Vagina (tissue), 2 donors: ENCODE results near the gene RPL7A. TPM values are rescaled to one million over a fixed set of nuclear protein-coding genes. Genes with fewer than 3 reads are reported as not detected.
"Not testable (repeated sequence)": the region's sequence is repeated elsewhere in the genome, so short reads cannot be mapped to it uniquely, and the experiment has no call there.

Experiments used
- DNase-seq, 2 donors: peaks; one replicate each; pipeline ENCODE4 v3.0.0-alpha.2; 2017; ENCODE audit errors: extremely low spot score in 2 of 2
- H3K27ac ChIP-seq: fragments of 200-600 bp; sonication (generic); one replicate; pipeline ENCODE4 v1.5.1; 2019
- H3K27me3 ChIP-seq: fragments of 200-600 bp; sonication (generic); one replicate; pipeline ENCODE4 v1.5.1; 2019
- H3K36me3 ChIP-seq, 2 donors: fragments of 200-600 bp; sonication (generic); one replicate each; pipeline ENCODE4 v1.5.1; 2017 to 2019
- H3K4me1 ChIP-seq: fragments of 200-600 bp; sonication (generic); one replicate; pipeline ENCODE4 v1.5.1; 2019
- H3K4me3 ChIP-seq, 2 donors: fragments of 200-600 bp; sonication (generic); 1 replicate in 1 of 2; 2 replicates in 1 of 2; pipeline ENCODE4 v1.5.1; 2016 to 2019
- H3K9me3 ChIP-seq: fragments of 200-600 bp; sonication (generic); one replicate; pipeline ENCODE4 v1.5.1; 2019
- POLR2A ChIP-seq, 2 donors: fragments of 450-650 bp; IDR thresholded peaks; one replicate each; pipeline ENCODE4 v1.6.1; 2017; ENCODE audit warnings: antibody characterized with exemption in 2 of 2, mild to moderate bottlenecking in 2 of 2, moderate library complexity in 2 of 2
- POLR2AphosphoS5 ChIP-seq, 2 donors: sonication (generic); formaldehyde crosslinking; IDR thresholded peaks; one replicate each; pipeline ENCODE4 v1.9.0; 2017; ENCODE audit warnings: antibody characterized with exemption in 2 of 2, mild to moderate bottlenecking in 2 of 2, low read depth in 1 of 2; ENCODE audit not compliant: insufficient read depth in 1 of 2
- intact Hi-C: fragments of 100-400 bp; cut with DNase I; formaldehyde crosslinking; loops from one replicate; pipeline ENCODE4 v1.15.1; 2023
- total RNA-seq: library from RNA; depleted of rRNA; stranded (reverse); fragments of >200 nt; gene quantifications from one replicate; pipeline ENCODE4 v1.2.3, GENCODE V29; 2016
- TF ChIP-seq, protein P1 (sequence below), 3 experiments: fragments of 450-650 bp in 2 of 3; fragments of 200-600 bp in 1 of 3; sonication (generic) in 1 of 3; IDR thresholded peaks; one replicate each; pipeline ENCODE4 v1.5.1; 2017 to 2019; ENCODE audit warnings: antibody characterized with exemption in 3 of 3, mild to moderate bottlenecking in 2 of 3, moderate library complexity in 2 of 3

Gene RPL7A
- total RNA-seq, 1 donor from 2014 or later = 1,889 TPM

DNA sequence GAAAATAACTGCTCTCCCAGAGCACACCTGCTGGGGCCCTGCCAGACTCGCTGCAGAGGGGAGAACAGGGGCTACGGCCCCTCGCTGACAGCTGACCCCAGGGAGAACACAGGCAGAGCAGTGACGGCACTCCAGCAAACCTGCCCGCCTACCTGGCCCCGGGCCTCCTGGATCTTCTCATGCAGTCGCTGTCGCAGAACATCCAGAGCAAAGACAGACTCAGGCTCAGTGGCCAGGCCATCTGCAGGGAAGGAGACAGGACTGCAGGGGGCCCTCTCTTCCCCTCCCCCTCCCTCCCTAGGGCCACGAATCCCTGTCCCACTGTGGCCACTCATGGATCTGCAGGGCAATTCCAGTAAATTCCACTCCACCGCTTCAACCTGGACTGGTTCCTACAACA is 14.5 kb upstream of the RPL7A start:
- no peak overlapping the region for H3K27ac ChIP-seq
- TF ChIP-seq POLR2A (IDR thresholded peaks at IDR 0.05) = no peak
- TF ChIP-seq, protein P1, sequence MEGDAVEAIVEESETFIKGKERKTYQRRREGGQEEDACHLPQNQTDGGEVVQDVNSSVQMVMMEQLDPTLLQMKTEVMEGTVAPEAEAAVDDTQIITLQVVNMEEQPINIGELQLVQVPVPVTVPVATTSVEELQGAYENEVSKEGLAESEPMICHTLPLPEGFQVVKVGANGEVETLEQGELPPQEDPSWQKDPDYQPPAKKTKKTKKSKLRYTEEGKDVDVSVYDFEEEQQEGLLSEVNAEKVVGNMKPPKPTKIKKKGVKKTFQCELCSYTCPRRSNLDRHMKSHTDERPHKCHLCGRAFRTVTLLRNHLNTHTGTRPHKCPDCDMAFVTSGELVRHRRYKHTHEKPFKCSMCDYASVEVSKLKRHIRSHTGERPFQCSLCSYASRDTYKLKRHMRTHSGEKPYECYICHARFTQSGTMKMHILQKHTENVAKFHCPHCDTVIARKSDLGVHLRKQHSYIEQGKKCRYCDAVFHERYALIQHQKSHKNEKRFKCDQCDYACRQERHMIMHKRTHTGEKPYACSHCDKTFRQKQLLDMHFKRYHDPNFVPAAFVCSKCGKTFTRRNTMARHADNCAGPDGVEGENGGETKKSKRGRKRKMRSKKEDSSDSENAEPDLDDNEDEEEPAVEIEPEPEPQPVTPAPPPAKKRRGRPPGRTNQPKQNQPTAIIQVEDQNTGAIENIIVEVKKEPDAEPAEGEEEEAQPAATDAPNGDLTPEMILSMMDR (IDR thresholded peaks at IDR 0.05) = no peak
- no peak for TF ChIP-seq POLR2AphosphoS5 (IDR thresholded peaks at IDR 0.05; ENCODE audit: insufficient read depth in 1 of 2, low read depth in 1 of 2)
- H3K9me3 ChIP-seq = no peaks in the 10 kb centered on the region
- H3K36me3 ChIP-seq = peaks cover 0 to 38% of the 10 kb centered on the region in 2 donors
- intact Hi-C loops = no loop called here
- no peak overlapping the region for H3K4me3 ChIP-seq
- H3K4me1 ChIP-seq = peaks cover 31% of the 10 kb centered on the region
- H3K27me3 ChIP-seq = no peaks in the 10 kb centered on the region
- DNase-seq = no peak

DNA sequence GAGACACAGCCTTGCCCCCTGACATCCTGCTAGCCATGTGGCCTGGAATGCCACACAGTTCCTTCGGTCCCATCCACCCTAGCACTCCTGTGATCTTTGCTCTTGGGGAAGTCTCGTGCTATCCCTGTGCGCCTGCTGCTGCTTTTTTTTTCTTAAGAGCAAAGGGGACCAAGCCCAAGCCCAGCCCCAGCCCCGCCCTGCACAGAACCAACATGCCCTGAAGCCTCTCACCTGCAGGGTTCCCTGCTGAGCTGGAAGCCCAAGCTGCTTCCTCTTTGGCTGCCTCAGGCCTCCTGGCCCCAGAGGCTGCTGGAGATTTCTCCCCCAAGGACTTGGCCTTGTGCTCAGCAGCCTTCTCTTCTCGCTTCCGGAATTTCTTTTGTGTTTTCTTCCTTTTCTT is 13.9 kb upstream of the RPL7A start:
- Histone ChIP-seq H3K9me3 (no peaks in the 10 kb centered on the region), H3K4me1 (peaks cover 31% of the 10 kb centered on the region), H3K27me3 (no peaks in the 10 kb centered on the region), H3K4me3 (no peak overlapping the region), H3K27ac (no peak overlapping the region), H3K36me3 (peaks cover 0 to 38% of the 10 kb centered on the region in 2 donors)
- TF ChIP-seq POLR2AphosphoS5 (IDR thresholded peaks at IDR 0.05; ENCODE audit: insufficient read depth in 1 of 2, low read depth in 1 of 2) (no peak), POLR2A (IDR thresholded peaks at IDR 0.05) (no peak)
- TF ChIP-seq, protein P1 (IDR thresholded peaks at IDR 0.05) = no peak
- intact Hi-C loops = no loop called here
- no peak for DNase-seq

DNA sequence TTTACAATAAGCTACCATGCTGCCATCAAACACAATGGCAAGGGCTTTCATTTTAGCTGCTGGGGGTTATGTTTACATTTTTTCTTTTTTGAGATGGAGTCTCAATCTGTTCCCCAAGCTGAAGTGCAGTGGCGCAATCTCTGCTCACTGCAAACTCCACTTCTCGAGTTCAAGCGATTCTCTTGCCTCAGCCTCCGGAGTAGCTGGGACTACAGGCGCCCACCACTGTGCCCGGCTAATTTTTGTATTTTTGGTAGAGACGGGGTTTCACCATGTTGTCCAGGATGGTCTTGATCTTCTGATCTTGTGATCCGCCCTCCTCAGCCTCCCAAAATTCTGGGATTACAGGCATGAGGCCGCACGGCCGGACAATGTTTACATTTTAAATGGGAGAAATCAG is 13.1 kb upstream of the RPL7A start:
- H3K36me3 ChIP-seq = peaks cover 0 to 42% of the 10 kb centered on the region in 2 donors

DNA sequence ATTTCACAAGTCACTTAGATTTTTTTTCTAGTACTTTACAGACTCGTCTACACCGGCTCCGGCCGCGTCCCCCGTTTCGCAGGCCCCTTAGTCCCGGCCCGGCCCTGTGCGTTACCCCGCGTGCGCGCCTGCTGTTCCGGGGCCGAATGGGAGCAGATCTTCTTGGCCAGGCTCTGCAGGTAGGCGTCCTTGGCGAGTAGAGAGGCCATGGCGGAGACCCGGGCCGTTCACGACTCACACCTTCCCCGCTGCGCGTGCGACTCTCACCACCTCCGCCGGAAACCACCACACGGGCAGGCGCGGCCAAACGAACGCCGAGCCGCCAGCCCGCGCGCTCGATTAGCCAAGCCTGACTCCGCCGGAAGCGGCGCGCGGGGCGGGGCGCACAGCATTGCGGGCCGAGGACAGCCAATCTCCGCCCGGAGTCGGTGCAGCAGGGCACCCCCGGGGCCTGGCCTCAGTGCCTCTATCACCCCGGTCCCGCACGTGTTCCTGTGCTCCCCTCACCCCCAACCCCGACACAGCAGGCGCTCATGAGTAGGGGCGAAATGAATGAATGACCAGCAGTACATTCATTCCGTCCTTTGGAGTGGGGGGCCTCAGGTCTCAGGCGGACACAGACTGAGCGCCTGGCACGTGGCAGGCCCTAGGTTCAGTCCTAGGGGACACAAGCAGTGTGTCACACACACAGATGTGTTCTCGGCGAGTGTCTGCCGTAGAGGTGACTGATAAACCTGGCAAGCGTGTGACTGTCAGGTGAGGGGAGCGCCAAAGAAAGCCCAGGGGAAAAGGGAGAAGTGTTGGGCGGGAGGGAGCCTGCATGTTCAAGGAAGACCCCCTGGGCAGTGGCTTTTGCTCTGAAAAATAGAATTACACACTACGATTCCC is 11.8 kb upstream of the RPL7A start, which contains the start of gene SURF6:
SURF6 (minus strand) TSS at position 265 of the 888 bp plus-strand sequence; CDS start at position 209, 56 bp downstream.
- no peak for DNase-seq
- H3K4me3 ChIP-seq = peak within 1 kb of the TSS; percentile 84 to 91
- H3K36me3 ChIP-seq = peaks cover 0 to 47% of the 10 kb centered on the region in 2 donors
- TF ChIP-seq POLR2AphosphoS5 (IDR thresholded peaks at IDR 0.05; ENCODE audit: insufficient read depth in 1 of 2, low read depth in 1 of 2) = peak; percentile 88 to 97
- TF ChIP-seq, protein P1 (IDR thresholded peaks at IDR 0.05) = no peak
- peak in 1 of 2 donors; percentile 20 for TF ChIP-seq POLR2A (IDR thresholded peaks at IDR 0.05)
- no peaks in the 10 kb centered on the region for H3K9me3 ChIP-seq
- intact Hi-C loops = no loop called here
- H3K27me3 ChIP-seq = no peaks in the 10 kb centered on the region
- H3K27ac ChIP-seq = peak within 1 kb of the TSS; percentile 49
- peaks cover 31% of the 10 kb centered on the region for H3K4me1 ChIP-seq

More for the DNA sequence above, 13.1 kb upstream of the RPL7A start:
- intact Hi-C loops, H3K27ac ChIP-seq, H3K27me3 ChIP-seq, H3K9me3 ChIP-seq, DNase-seq: not testable (repeated sequence)
- Histone ChIP-seq H3K4me3 (peak overlapping the region; percentile 84 to 91), H3K4me1 (peaks cover 31% of the 10 kb centered on the region)

DNA sequence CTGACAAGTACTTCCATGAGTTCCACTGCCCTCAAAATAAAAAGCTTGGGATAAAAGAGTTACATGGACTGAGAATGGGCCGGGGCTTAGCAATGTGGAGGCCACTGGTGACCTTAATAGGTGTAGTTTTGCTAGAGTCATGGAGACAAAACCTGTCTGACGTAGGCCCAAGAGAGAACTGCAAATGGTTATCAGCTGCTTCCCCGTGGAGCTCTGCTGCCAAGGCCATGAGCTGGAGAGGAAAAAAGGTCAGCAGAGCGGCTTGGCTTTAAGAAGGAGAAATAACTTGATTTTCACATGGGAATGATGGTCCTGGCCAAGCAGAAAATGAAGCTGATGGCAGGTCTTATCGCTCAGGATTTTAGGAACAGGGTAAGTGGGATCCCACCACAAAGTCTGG is 8.4 kb upstream of the RPL7A start:
- H3K4me1 ChIP-seq = peaks cover 18% of the 10 kb centered on the region
- TF ChIP-seq POLR2A (IDR thresholded peaks at IDR 0.05) (no peak), POLR2AphosphoS5 (IDR thresholded peaks at IDR 0.05; ENCODE audit: insufficient read depth in 1 of 2, low read depth in 1 of 2) (no peak)
- TF ChIP-seq, protein P1 (IDR thresholded peaks at IDR 0.05) = no peak
- no peak overlapping the region for H3K4me3 ChIP-seq
- no peaks in the 10 kb centered on the region for H3K9me3 ChIP-seq
- peaks cover 0 to 50% of the 10 kb centered on the region in 2 donors for H3K36me3 ChIP-seq
- intact Hi-C loops = no loop called here
- no peak for DNase-seq
- no peaks in the 10 kb centered on the region for H3K27me3 ChIP-seq
- no peak overlapping the region for H3K27ac ChIP-seq
